Testis (tissue), 3 donors: ENCODE measurements around the gene RGS10. TPM values are rescaled to one million over a fixed set of nuclear protein-coding genes. Genes with fewer than 3 reads are reported as not detected.

Experiments used
- DNase-seq: peaks from one replicate; pipeline ENCODE4 v3.0.0-alpha.2; 2019
- H3K27ac ChIP-seq, 2 donors: fragments of 200-600 bp; sonication (generic); one replicate each; pipeline ENCODE4 v1.5.1; 2019
- H3K27me3 ChIP-seq: fragments of 200-600 bp; sonication (generic); one replicate; pipeline ENCODE4 v1.5.1; 2019
- H3K36me3 ChIP-seq: fragments of 200-600 bp; sonication (generic); one replicate; pipeline ENCODE4 v1.5.1; 2017; ENCODE audit warnings: low read depth; ENCODE audit errors: missing control alignments
- H3K4me1 ChIP-seq: fragments of 200-600 bp; sonication (generic); one replicate; pipeline ENCODE4 v1.5.1; 2019
- H3K4me3 ChIP-seq, 2 donors: fragments of 200-600 bp; sonication (generic); one replicate each; pipeline ENCODE4 v1.5.1; 2017 to 2019
- H3K9me3 ChIP-seq: fragments of 200-600 bp; sonication (generic); one replicate; pipeline ENCODE4 v1.5.1; 2017
- POLR2A ChIP-seq: fragments of 450-650 bp; IDR thresholded peaks from one replicate; pipeline ENCODE4 v1.6.1; 2017; ENCODE audit warnings: antibody characterized with exemption, mild to moderate bottlenecking, moderate library complexity
- WGBS, 2 donors: methylation state at CpG; one replicate each; pipeline ENCODE4 v1.1.5; 2018; 5-methylcytosine and 5-hydroxymethylcytosine counted together
- intact Hi-C: fragments of 100-400 bp; cut with DNase I; formaldehyde crosslinking; loops from one replicate; pipeline ENCODE4 v1.15.1; 2023; ENCODE audit warnings: low total_unique reads
- polyA plus RNA-seq: library from polyadenylated mRNA; stranded (reverse); fragments of 350-450 nt; fragmentation: Illumina TruSeq; extraction: RNeasy Lipid Tissue Mini Kit (QIAGEN cat#74804); gene quantifications from one replicate; pipeline ENCODE4 v1.2.3, GENCODE V29; 2014; ENCODE audit warnings: low read depth, low replicate concordance; ENCODE audit not compliant: insufficient read depth
- total RNA-seq, 2 donors: library from RNA; depleted of rRNA; stranded (reverse); fragments of >200 nt; gene quantifications; one replicate each; pipeline ENCODE4 v1.2.3, GENCODE V29; 2016
- TF ChIP-seq, protein P1 (sequence below), 3 experiments: fragments of 450-650 bp in 2 of 3; fragments of 200-600 bp in 1 of 3; sonication (generic) in 1 of 3; IDR thresholded peaks; one replicate each; pipeline ENCODE4 v1.5.1; 2016 to 2019; ENCODE audit warnings: antibody characterized with exemption in 3 of 3, mild to moderate bottlenecking in 2 of 3, moderate library complexity in 1 of 3

RGS10 gene
- total and polyA plus RNA-seq, 3 donors from 2014 or later = 3.6 to 13.7 (median 7.1) TPM

DNA sequence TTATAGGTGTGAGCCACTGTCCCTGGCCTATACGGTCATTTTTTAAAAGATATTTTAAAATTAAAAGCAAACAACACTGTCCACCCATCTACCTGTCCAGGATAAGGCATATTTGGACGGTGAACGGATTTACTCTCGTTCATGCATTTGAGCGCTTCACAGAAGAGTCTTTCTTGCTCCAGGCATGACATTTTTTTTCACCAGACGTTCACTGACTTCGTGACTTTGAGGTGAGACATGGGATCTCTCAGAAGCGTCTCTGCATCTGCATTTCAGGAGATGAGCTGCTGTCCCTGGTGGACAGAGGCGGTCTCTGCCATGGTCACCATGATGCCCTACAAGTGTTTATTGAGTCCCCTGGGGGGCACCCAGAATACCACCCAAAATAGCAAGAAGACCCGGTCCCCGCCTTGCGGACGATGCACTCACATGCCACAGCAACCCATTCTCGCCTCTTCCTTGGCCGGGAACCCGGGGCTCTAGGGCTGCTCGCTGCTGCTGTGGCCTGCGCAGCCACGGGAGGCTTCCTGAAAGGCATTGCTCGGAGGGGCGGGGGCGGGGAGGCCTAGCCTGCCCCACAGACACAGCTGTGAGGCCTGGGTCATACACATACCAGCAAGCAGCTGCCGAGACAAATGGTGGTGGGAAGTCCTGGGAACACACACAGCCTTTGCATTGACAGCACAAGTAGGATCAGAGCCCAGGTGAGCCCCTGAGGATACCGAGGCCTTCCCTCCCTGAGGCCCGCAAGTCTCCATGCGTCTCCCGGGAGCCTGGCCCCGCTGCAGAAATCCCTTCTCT is 84.4 kb downstream of the RGS10 start:
- TF ChIP-seq, protein P1, sequence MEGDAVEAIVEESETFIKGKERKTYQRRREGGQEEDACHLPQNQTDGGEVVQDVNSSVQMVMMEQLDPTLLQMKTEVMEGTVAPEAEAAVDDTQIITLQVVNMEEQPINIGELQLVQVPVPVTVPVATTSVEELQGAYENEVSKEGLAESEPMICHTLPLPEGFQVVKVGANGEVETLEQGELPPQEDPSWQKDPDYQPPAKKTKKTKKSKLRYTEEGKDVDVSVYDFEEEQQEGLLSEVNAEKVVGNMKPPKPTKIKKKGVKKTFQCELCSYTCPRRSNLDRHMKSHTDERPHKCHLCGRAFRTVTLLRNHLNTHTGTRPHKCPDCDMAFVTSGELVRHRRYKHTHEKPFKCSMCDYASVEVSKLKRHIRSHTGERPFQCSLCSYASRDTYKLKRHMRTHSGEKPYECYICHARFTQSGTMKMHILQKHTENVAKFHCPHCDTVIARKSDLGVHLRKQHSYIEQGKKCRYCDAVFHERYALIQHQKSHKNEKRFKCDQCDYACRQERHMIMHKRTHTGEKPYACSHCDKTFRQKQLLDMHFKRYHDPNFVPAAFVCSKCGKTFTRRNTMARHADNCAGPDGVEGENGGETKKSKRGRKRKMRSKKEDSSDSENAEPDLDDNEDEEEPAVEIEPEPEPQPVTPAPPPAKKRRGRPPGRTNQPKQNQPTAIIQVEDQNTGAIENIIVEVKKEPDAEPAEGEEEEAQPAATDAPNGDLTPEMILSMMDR (IDR thresholded peaks at IDR 0.05) = no peak
- TF ChIP-seq POLR2A = no peak
- H3K4me3 ChIP-seq = no peak overlapping the region
- H3K36me3 ChIP-seq = no peaks in the 10 kb centered on the region
- H3K27me3 ChIP-seq = no peaks in the 10 kb centered on the region
- 93 to 94% methylated on average over 19 to 28 of the region's 28 CpGs for WGBS, 2 donors
- H3K9me3 ChIP-seq = no peaks in the 10 kb centered on the region
- intact Hi-C loops = no loop called here
- no peak for DNase-seq
- H3K27ac ChIP-seq = no peak overlapping the region
- H3K4me1 ChIP-seq = no peaks in the 10 kb centered on the region

DNA sequence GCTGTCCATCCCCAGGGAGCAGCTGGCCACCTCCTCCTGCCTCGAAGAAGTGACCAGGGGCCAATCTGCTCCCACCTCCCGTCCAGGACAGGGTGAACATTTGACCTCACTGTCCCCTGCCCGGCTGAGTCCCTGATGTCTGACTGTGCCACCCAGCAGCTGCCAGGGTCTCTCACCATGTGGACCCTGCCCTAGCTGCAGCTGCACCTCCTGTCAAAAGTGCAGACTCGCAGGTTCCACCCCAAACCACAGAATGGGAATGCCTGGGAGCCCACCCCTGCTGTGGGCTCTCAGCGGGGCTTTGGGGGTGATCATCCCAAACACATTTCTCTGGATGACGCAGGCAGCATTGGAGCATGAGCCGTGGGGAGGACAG is 86.1 kb downstream of the RGS10 start:
- Histone ChIP-seq H3K4me3 (no peak overlapping the region), H3K36me3 (no peaks in the 10 kb centered on the region), H3K27ac (no peak overlapping the region), H3K4me1 (no peaks in the 10 kb centered on the region), H3K27me3 (no peaks in the 10 kb centered on the region), H3K9me3 (no peaks in the 10 kb centered on the region)
- intact Hi-C loops = no loop called here
- no peak for TF ChIP-seq POLR2A
- DNase-seq = no peak
- WGBS, 2 donors = 93% methylated on average over 6 to 7 of the region's 7 CpGs

DNA sequence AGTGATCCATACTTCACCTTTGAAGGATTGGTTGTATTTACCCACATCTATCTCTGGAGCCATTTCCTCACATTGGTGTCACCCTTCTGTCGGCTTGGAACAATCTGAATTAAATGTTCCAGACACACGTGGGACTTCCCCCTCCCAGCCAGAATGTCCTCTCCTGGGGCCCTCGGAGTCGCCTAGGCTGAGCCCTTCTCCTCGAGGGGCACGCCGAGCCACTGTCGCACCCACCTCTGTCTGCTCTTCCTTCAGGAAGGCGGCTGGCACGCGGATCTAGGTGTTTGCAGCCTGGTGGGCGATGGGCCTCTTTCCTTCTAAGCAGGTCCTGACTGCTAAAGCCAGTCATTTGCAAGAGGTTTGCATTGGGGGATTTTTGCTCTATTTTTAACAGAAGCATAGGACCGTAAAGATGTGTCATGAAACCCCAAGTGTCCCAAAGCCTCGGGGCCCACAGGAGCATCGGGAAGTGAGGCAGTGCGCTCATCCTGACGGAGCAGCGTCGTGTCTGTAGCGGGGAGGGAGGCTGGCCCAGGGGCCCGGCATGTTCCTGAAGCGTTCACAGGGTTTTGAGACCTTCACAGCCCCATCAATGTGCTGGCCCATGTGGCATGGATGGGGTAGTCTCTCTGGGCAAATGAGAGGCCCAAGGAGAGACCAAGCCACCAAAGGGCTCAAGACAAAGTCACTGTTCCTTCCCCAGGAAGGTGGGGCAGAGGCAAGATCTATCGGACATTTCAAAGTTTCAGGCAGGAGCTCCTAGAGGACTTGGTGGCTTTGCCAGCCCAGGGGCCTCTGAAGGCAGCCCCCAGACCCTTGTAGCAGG is 86.7 kb downstream of the RGS10 start:
- intact Hi-C loops = no loop called here
- H3K36me3 ChIP-seq = no peaks in the 10 kb centered on the region
- H3K4me3 ChIP-seq = no peak overlapping the region
- TF ChIP-seq, protein P1 (IDR thresholded peaks at IDR 0.05) = no peak
- no peak for TF ChIP-seq POLR2A
- no peaks in the 10 kb centered on the region for H3K9me3 ChIP-seq
- H3K27ac ChIP-seq = no peak overlapping the region
- DNase-seq = no peak
- WGBS, 2 donors = 91% methylated on average over 16 to 23 of the region's 23 CpGs
- H3K27me3 ChIP-seq = no peaks in the 10 kb centered on the region
- H3K4me1 ChIP-seq = no peaks in the 10 kb centered on the region

DNA sequence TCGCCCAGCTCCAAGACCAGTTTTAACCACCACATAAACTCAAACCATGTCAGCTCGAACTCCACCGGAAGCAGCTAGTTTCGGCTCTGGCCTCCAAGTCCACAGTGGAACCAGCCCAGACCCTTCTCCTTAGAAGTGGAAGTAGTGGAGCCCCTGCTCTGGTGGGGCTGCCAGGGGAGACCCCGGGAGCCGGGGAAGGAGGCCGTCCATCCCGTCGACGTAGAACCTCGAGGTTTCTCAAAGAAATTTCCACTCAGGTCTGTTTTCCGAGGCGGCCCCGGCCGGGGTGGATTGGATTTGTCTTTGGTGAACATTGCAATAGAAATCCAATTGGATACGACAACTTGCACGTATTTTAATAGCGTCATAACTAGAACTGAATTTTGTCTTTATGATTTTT is 87.5 kb downstream of the RGS10 start:
- H3K27me3 ChIP-seq = no peaks in the 10 kb centered on the region
- no peaks in the 10 kb centered on the region for H3K4me1 ChIP-seq
- no peak overlapping the region for H3K27ac ChIP-seq
- no peaks in the 10 kb centered on the region for H3K9me3 ChIP-seq
- H3K36me3 ChIP-seq = no peaks in the 10 kb centered on the region
- no peak for DNase-seq
- no peak overlapping the region for H3K4me3 ChIP-seq
- 85 to 93% methylated on average over 17 to 18 of the region's 18 CpGs for WGBS, 2 donors
- intact Hi-C loops = no loop called here
- TF ChIP-seq, protein P1 (IDR thresholded peaks at IDR 0.05) = no peak
- TF ChIP-seq POLR2A = no peak

DNA sequence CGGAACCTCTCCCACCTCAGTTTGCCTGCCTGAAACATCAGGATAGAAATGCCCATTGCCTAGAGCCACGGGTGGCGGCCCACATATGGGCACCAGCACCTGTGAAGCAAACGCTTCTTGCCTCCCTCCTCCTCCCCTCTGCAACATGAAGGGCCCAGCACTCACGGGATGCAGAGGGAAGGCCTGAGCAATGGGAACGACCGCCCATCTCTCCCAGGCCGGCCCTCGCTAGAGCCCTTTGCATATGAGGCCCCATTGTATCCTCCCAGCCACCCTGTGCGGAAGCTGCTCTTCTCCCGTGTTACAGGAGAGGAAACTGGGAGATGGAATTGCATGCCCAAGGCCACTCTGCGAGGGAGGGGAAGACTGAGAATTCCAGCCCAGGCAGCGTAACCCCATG is 88.2 kb downstream of the RGS10 start:
- Histone ChIP-seq H3K36me3 (no peaks in the 10 kb centered on the region), H3K9me3 (no peaks in the 10 kb centered on the region), H3K4me1 (no peaks in the 10 kb centered on the region), H3K4me3 (no peak overlapping the region), H3K27ac (no peak overlapping the region), H3K27me3 (no peaks in the 10 kb centered on the region)
- no peak for DNase-seq
- WGBS, 2 donors = 84 to 91% methylated on average over 9 to 13 of the region's 13 CpGs
- intact Hi-C loops = no loop called here
- TF ChIP-seq, protein P1 (IDR thresholded peaks at IDR 0.05) = no peak
- no peak for TF ChIP-seq POLR2A
